ENCODE results near the gene RAP2B.

DNA sequence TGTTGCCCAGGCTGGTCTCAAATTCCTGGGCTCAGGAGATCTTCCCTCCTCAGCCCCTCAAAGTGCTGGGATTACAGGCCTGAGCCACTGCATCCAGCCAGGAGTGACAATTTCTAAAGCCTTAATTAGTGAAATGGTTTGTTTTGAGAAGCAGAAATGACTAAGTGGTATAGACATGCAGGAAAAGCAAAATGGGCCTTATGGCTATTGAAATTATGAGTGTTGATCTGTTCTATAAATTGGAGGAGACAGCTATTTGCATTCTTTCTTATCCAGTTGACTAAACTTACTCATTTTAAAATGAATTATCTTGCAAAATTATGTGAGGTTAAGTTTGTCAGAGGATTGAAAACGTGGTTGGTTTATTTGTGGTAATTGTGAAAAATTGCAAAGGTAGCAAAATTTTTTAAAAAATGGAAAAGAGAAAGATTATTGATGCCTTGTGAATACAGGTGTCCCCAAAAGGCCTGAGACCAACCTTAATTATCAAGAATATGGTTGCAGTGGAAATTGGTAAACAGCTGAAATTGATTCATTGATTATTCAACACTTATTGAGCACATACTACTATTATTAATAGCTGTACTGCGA is 7.9 kb downstream of the RAP2B start:
- TF ChIP-seq, protein P1, sequence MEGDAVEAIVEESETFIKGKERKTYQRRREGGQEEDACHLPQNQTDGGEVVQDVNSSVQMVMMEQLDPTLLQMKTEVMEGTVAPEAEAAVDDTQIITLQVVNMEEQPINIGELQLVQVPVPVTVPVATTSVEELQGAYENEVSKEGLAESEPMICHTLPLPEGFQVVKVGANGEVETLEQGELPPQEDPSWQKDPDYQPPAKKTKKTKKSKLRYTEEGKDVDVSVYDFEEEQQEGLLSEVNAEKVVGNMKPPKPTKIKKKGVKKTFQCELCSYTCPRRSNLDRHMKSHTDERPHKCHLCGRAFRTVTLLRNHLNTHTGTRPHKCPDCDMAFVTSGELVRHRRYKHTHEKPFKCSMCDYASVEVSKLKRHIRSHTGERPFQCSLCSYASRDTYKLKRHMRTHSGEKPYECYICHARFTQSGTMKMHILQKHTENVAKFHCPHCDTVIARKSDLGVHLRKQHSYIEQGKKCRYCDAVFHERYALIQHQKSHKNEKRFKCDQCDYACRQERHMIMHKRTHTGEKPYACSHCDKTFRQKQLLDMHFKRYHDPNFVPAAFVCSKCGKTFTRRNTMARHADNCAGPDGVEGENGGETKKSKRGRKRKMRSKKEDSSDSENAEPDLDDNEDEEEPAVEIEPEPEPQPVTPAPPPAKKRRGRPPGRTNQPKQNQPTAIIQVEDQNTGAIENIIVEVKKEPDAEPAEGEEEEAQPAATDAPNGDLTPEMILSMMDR (IDR thresholded peaks at IDR 0.05; ENCODE audit: insufficient read depth, low read length), result no peak
- TF ChIP-seq POLR2AphosphoS5 (IDR thresholded peaks at IDR 0.05; ENCODE audit: low read depth), result no peak
- no peak for TF ChIP-seq GABPA (IDR thresholded peaks at IDR 0.05; ENCODE audit: low read depth)
- TF ChIP-seq, protein P2, sequence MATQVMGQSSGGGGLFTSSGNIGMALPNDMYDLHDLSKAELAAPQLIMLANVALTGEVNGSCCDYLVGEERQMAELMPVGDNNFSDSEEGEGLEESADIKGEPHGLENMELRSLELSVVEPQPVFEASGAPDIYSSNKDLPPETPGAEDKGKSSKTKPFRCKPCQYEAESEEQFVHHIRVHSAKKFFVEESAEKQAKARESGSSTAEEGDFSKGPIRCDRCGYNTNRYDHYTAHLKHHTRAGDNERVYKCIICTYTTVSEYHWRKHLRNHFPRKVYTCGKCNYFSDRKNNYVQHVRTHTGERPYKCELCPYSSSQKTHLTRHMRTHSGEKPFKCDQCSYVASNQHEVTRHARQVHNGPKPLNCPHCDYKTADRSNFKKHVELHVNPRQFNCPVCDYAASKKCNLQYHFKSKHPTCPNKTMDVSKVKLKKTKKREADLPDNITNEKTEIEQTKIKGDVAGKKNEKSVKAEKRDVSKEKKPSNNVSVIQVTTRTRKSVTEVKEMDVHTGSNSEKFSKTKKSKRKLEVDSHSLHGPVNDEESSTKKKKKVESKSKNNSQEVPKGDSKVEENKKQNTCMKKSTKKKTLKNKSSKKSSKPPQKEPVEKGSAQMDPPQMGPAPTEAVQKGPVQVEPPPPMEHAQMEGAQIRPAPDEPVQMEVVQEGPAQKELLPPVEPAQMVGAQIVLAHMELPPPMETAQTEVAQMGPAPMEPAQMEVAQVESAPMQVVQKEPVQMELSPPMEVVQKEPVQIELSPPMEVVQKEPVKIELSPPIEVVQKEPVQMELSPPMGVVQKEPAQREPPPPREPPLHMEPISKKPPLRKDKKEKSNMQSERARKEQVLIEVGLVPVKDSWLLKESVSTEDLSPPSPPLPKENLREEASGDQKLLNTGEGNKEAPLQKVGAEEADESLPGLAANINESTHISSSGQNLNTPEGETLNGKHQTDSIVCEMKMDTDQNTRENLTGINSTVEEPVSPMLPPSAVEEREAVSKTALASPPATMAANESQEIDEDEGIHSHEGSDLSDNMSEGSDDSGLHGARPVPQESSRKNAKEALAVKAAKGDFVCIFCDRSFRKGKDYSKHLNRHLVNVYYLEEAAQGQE (IDR thresholded peaks at IDR 0.05; ENCODE audit: insufficient replicate concordance, low read depth), result no peak
- TF ChIP-seq SPI1 (IDR thresholded peaks at IDR 0.05; ENCODE audit: borderline replicate concordance, low read depth), result 0 out of 2 replicates have a peak, but pooled peaks have one; percentile 18

All from HL-60 (cell line).